Smooth muscle cell (in vitro differentiated cells): ENCODE results near the gene PLA2G3. TPM values are rescaled to one million over a fixed set of nuclear protein-coding genes. Genes with fewer than 3 reads are reported as not detected.

Experiments used
- DNase-seq: peaks from one replicate; lab custom pipeline; 2025; ENCODE audit not compliant: unreplicated experiment; lab: John Stamatoyannopoulos, UW
- H2AFZ ChIP-seq: fragments of 200-600 bp; sonication (generic); 2 replicates; pipeline ENCODE4 v1.6.0; 2016; ENCODE audit warnings: antibody characterized with exemption, low read depth, mild to moderate bottlenecking
- H3F3A ChIP-seq: fragments of 200-600 bp; sonication (generic); 2 replicates; pipeline ENCODE4 v1.6.0; 2017; ENCODE audit warnings: antibody characterized with exemption, low read depth
- H3K27ac ChIP-seq: fragments of 200-600 bp; sonication (generic); 2 replicates; pipeline ENCODE4 v1.5.1; 2016; ENCODE audit warnings: low read depth, mild to moderate bottlenecking
- H3K27me3 ChIP-seq: fragments of 200-600 bp; sonication (generic); 2 replicates; pipeline ENCODE4 v1.6.1; 2016; ENCODE audit warnings: low read depth, mild to moderate bottlenecking
- H3K36me3 ChIP-seq: fragments of 200-600 bp; sonication (generic); 2 replicates; pipeline ENCODE4 v1.5.1; 2016; ENCODE audit warnings: low read depth
- H3K4me1 ChIP-seq: fragments of 200-600 bp; sonication (generic); 2 replicates; pipeline ENCODE4 v1.5.1; 2016; ENCODE audit warnings: low read depth
- H3K4me2 ChIP-seq: fragments of 200-600 bp; sonication (generic); 2 replicates; pipeline ENCODE4 v1.6.0; 2016; ENCODE audit warnings: mild to moderate bottlenecking
- H3K4me3 ChIP-seq: fragments of 200-600 bp; sonication (generic); 2 replicates; pipeline ENCODE4 v1.5.1; 2016; ENCODE audit warnings: mild to moderate bottlenecking
- H3K79me2 ChIP-seq: fragments of 200-600 bp; sonication (generic); 2 replicates; pipeline ENCODE4 v1.6.0; 2016; ENCODE audit warnings: low read depth, mild to moderate bottlenecking
- H3K9ac ChIP-seq: fragments of 200-600 bp; sonication (generic); 2 replicates; pipeline ENCODE4 v1.6.0; 2016; ENCODE audit warnings: low read depth
- H3K9me3 ChIP-seq: fragments of 200-600 bp; sonication (generic); replicated peaks from 2 replicates; pipeline ENCODE4 v1.5.1; 2016; ENCODE audit warnings: low read depth
- H4K20me1 ChIP-seq: fragments of 200-600 bp; sonication (generic); 2 replicates; pipeline ENCODE4 v1.6.0; 2016; ENCODE audit warnings: low read depth
- CTCF ChIP-seq: fragments of 200-600 bp; sonication (generic); IDR thresholded peaks from 2 replicates; pipeline ENCODE4 v1.5.1; 2017; ENCODE audit warnings: borderline replicate concordance, mild to moderate bottlenecking, antibody characterized with exemption; ENCODE audit not compliant: insufficient read depth, poor library complexity, severe bottlenecking
- WGBS: methylation state at CpG from one replicate; pipeline ENCODE4 v1.1.7; 2016; ENCODE audit warnings: low lambda C conversion rate; 5-methylcytosine and 5-hydroxymethylcytosine counted together
- polyA plus RNA-seq: library from polyadenylated mRNA; unstranded; fragments of >200 nt; fragmentation: Nextera tagmentation; extraction: Ambion mirVana; gene quantifications from 2 replicates; pipeline ENCODE4 v1.2.1, GENCODE V29; 2016
- total RNA-seq: library from RNA; depleted of rRNA; stranded (reverse); fragments of >200 nt; gene quantifications from 2 replicates; pipeline ENCODE4 v1.2.3, GENCODE V29; 2014

PLA2G3 gene
- total and polyA plus RNA-seq, 2 experiments from 2014 or later: 0.04 TPM; not detected in 1

DNA sequence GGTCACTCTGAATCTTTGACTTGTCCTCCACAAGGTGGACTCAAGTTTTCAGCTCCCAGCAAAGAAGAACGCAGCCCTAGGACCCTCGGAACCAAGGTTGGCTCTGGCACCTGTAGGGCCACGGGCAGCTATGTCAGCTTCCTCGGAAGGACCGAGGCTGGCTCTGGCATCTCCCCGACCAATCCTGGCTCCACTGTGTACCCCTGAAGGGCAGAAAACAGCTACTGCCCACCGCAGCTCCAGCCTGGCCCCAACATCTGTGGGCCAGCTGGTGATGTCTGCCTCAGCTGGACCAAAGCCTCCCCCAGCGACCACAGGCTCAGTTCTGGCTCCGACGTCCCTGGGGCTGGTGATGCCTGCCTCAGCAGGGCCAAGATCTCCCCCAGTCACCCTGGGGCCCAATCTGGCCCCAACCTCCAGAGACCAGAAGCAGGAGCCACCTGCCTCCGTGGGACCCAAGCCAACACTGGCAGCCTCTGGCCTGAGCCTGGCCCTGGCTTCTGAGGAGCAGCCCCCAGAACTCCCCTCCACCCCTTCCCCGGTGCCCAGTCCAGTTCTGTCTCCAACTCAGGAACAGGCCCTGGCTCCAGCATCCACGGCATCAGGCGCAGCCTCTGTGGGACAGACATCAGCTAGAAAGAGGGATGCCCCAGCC lies 15.4 kb downstream of the PLA2G3 start:
- no peaks in the 10 kb centered on the region for H3K4me1 ChIP-seq
- H3F3A ChIP-seq: no peaks in the 10 kb centered on the region
- no peak for DNase-seq
- TF ChIP-seq CTCF: no peak
- 86% methylated on average over 14 of the region's 14 CpGs for WGBS
- no peaks in the 10 kb centered on the region for H3K79me2 ChIP-seq
- H3K36me3 ChIP-seq: no peaks in the 10 kb centered on the region
- H3K9me3 ChIP-seq: no peaks in the 10 kb centered on the region
- no peaks in the 10 kb centered on the region for H4K20me1 ChIP-seq
- no peak overlapping the region for H3K4me3 ChIP-seq
- no peak overlapping the region for H3K9ac ChIP-seq
- H3K27me3 ChIP-seq: no peaks in the 10 kb centered on the region
- no peak overlapping the region for H2AFZ ChIP-seq
- no peak overlapping the region for H3K4me2 ChIP-seq
- H3K27ac ChIP-seq: no peak overlapping the region

DNA sequence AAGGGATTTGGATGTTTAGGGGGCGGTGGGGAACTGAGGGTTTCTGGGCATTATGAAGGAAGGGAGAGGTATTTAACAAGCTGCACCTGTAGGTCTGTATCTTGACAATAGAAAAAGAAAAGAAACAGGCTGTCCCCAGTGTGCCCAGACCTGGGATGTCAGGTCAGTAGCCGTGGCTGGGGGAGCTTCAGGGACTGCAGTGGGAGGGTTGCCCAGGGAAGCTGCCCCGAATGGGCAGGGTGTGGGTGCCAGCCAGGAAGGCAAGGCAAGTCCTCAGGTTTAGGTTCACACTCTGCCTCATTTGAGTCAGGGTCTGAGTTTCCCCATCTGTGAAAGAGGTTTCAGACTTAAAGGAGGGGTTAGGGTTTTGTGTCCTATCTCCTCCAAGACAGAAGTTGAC lies 16.0 kb downstream of the PLA2G3 start:
- WGBS: 87% methylated on average over 3 of the region's 3 CpGs
- no peaks in the 10 kb centered on the region for H3K27me3 ChIP-seq
- no peak overlapping the region for H3K4me2 ChIP-seq
- H3K79me2 ChIP-seq: no peaks in the 10 kb centered on the region
- DNase-seq: no peak
- no peak overlapping the region for H3K27ac ChIP-seq
- no peak overlapping the region for H3K9ac ChIP-seq
- no peaks in the 10 kb centered on the region for H3K4me1 ChIP-seq
- no peaks in the 10 kb centered on the region for H3F3A ChIP-seq
- TF ChIP-seq CTCF: no peak
- H2AFZ ChIP-seq: no peak overlapping the region
- no peaks in the 10 kb centered on the region for H4K20me1 ChIP-seq
- H3K36me3 ChIP-seq: no peaks in the 10 kb centered on the region
- no peak overlapping the region for H3K4me3 ChIP-seq
- H3K9me3 ChIP-seq: no peaks in the 10 kb centered on the region

DNA sequence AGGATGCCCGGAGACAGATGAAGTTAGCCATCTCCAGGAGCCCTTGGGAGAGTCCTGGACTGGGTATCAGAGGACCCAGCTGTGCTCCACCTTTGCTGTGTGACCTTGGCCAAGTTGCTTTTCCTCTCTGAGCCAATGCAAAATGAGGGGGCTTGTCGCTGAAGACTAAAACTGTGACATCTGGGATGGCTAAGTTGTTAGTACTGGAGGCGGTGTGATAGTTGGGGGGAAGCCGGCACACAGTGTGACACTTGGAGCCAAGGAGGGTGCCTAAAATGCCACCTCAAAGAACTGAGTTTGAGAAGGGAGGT lies 17.1 kb downstream of the PLA2G3 start:
- Histone ChIP-seq H3K36me3 (no peaks in the 10 kb centered on the region), H3K27ac (no peak overlapping the region), H4K20me1 (no peaks in the 10 kb centered on the region), H3K79me2 (no peaks in the 10 kb centered on the region), H3K4me1 (no peaks in the 10 kb centered on the region), H3K9ac (peak overlapping the region; percentile 30), H3K27me3 (no peaks in the 10 kb centered on the region), H3K4me2 (peak overlapping the region; percentile 83), H3K9me3 (no peaks in the 10 kb centered on the region), H3F3A (no peaks in the 10 kb centered on the region), H2AFZ (no peak overlapping the region), H3K4me3 (peak overlapping the region; percentile 46)
- no peak for TF ChIP-seq CTCF
- 71% methylated on average over 4 of the region's 4 CpGs for WGBS
- no peak for DNase-seq
